ENCODE measurements around the gene RASL11B.

The RASL11B gene

DNA sequence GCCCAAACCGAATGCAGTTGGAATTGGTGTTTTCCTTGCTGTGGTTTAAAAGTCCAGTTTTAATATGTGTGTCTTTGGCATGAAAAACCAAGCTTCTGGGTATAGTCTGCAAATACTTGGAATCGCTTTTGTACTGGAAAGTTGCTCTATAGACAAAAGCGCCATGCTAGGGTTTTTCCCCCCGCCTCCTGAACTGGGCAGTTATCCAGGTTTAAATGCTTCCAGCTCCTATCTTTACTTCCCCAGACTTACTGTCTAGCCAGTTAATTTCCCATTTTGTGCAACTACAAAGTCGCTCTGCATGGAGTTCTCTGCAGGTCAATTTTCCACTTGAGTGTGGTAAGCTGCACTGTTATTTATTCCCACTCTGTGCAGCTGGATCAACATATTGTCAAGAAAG, 2.7 kb downstream of the RASL11B start:
- Histone ChIP-seq H3K9me3 (ENCODE audit: control insufficient read depth, low read length) (no peaks in the 10 kb centered on the region), H3K27me3 (replicated peaks; ENCODE audit: control insufficient read depth, insufficient read depth, low read length) (no peaks in the 10 kb centered on the region), H3K9ac (ENCODE audit: low read length) (peak overlapping the region; percentile 92), H3K36me3 (ENCODE audit: control insufficient read depth, insufficient read depth, low read length, severe bottlenecking) (peaks cover 28% of the 10 kb centered on the region), H3K4me3 (ENCODE audit: low read length) (peak overlapping the region; percentile 88), H3K4me1 (ENCODE audit: control insufficient read depth, insufficient read depth, low read length) (peaks cover 41% of the 10 kb centered on the region)
- DNase-seq (ENCODE audit: low read depth) = peak; percentile 66

DNA sequence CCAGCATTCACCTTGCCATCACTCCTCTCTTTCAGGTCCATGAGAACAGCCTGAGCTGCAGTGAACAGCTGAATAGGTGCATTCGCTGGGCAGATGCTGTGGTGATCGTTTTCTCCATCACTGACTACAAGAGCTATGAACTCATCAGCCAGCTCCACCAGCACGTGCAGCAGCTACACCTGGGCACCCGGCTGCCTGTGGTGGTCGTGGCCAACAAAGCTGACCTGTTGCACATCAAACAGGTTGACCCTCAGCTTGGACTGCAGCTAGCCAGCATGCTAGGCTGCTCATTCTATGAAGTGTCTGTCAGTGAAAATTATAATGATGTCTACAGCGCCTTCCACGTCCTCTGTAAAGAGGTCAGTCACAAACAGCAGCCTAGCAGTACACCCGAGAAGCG, 3.2 kb downstream of the RASL11B start:
- Histone ChIP-seq H3K27me3 (replicated peaks; ENCODE audit: control insufficient read depth, insufficient read depth, low read length) (no peaks in the 10 kb centered on the region), H3K4me1 (ENCODE audit: control insufficient read depth, insufficient read depth, low read length) (peaks cover 44% of the 10 kb centered on the region), H3K9ac (ENCODE audit: low read length) (no peak overlapping the region), H3K36me3 (ENCODE audit: control insufficient read depth, insufficient read depth, low read length, severe bottlenecking) (peaks cover 28% of the 10 kb centered on the region), H3K9me3 (ENCODE audit: control insufficient read depth, low read length) (no peaks in the 10 kb centered on the region), H3K4me3 (ENCODE audit: low read length) (peak overlapping the region; percentile 88)
- no peak for DNase-seq (ENCODE audit: low read depth)

GRCh38 chr4:52866734-52867133, 4.6 kb downstream of the RASL11B start:
- H3K36me3 ChIP-seq (ENCODE audit: control insufficient read depth, insufficient read depth, low read length, severe bottlenecking) = peaks cover 28% of the 10 kb centered on the region
- peaks cover 40% of the 10 kb centered on the region for H3K4me1 ChIP-seq (ENCODE audit: control insufficient read depth, insufficient read depth, low read length)
- H3K4me3 ChIP-seq (ENCODE audit: low read length) = no peak overlapping the region
- no peak for DNase-seq (ENCODE audit: low read depth)
- H3K27me3 ChIP-seq (replicated peaks; ENCODE audit: control insufficient read depth, insufficient read depth, low read length) = no peaks in the 10 kb centered on the region
- no peak overlapping the region for H3K9ac ChIP-seq (ENCODE audit: low read length)
- no peaks in the 10 kb centered on the region for H3K9me3 ChIP-seq (ENCODE audit: control insufficient read depth, low read length)

DNA sequence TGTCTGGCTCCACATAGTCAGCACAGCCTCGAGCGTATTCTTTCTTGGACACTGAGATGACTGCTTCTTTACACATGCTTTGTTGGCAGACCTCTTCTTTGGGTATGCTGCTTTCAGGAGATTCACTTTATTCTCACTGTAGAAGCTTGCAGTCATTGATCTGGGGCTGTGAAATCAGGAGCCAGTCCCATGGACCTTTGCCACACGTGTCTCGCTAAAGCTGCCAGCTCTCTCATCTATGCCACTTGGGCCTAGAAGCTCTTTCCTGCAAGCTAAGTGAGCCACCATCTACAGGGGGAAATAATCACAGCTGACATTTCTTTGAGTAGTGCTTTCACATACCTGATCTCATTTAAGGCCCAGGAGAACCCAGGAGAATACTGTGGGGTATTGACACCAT, 5.0 kb downstream of the RASL11B start:
- H3K9ac ChIP-seq (ENCODE audit: low read length) = no peak overlapping the region
- H3K4me3 ChIP-seq (ENCODE audit: low read length) = no peak overlapping the region
- no peaks in the 10 kb centered on the region for H3K9me3 ChIP-seq (ENCODE audit: control insufficient read depth, low read length)
- H3K27me3 ChIP-seq (replicated peaks; ENCODE audit: control insufficient read depth, insufficient read depth, low read length) = no peaks in the 10 kb centered on the region
- peaks cover 40% of the 10 kb centered on the region for H3K4me1 ChIP-seq (ENCODE audit: control insufficient read depth, insufficient read depth, low read length)
- DNase-seq (ENCODE audit: low read depth) = no peak
- peaks cover 28% of the 10 kb centered on the region for H3K36me3 ChIP-seq (ENCODE audit: control insufficient read depth, insufficient read depth, low read length, severe bottlenecking)

GRCh38 chr4:52868133-52868532, 6.0 kb downstream of the RASL11B start:
- DNase-seq (ENCODE audit: low read depth) = no peak
- H3K36me3 ChIP-seq (ENCODE audit: control insufficient read depth, insufficient read depth, low read length, severe bottlenecking) = peaks cover 34% of the 10 kb centered on the region
- no peak overlapping the region for H3K4me3 ChIP-seq (ENCODE audit: low read length)
- no peaks in the 10 kb centered on the region for H3K27me3 ChIP-seq (replicated peaks; ENCODE audit: control insufficient read depth, insufficient read depth, low read length)
- peaks cover 40% of the 10 kb centered on the region for H3K4me1 ChIP-seq (ENCODE audit: control insufficient read depth, insufficient read depth, low read length)
- H3K9ac ChIP-seq (ENCODE audit: low read length) = no peak overlapping the region
- no peaks in the 10 kb centered on the region for H3K9me3 ChIP-seq (ENCODE audit: control insufficient read depth, low read length)

- H3K27me3 ChIP-seq (replicated peaks; ENCODE audit: control insufficient read depth, insufficient read depth, low read length) = no peaks in the 10 kb centered on the region
- H3K9ac ChIP-seq (ENCODE audit: low read length) = peak overlapping the region; percentile 67
- peak overlapping the region; percentile 59 for H3K4me3 ChIP-seq (ENCODE audit: low read length)
- DNase-seq (ENCODE audit: low read depth) = peak; percentile 33
- H3K4me1 ChIP-seq (ENCODE audit: control insufficient read depth, insufficient read depth, low read length) = peaks cover 32% of the 10 kb centered on the region
- no peaks in the 10 kb centered on the region for H3K9me3 ChIP-seq (ENCODE audit: control insufficient read depth, low read length)
- H3K36me3 ChIP-seq (ENCODE audit: control insufficient read depth, insufficient read depth, low read length, severe bottlenecking) = peaks cover 32% of the 10 kb centered on the region
These were observed 7.1 kb downstream of the RASL11B start for GRCh38 chr4:52869196-52869595.

- H3K36me3 ChIP-seq (ENCODE audit: control insufficient read depth, insufficient read depth, low read length, severe bottlenecking) = peaks cover 27% of the 10 kb centered on the region
- H3K9me3 ChIP-seq (ENCODE audit: control insufficient read depth, low read length) = no peaks in the 10 kb centered on the region
- peaks cover 28% of the 10 kb centered on the region for H3K4me1 ChIP-seq (ENCODE audit: control insufficient read depth, insufficient read depth, low read length)
- peak overlapping the region; percentile 59 for H3K4me3 ChIP-seq (ENCODE audit: low read length)
- peak overlapping the region; percentile 67 for H3K9ac ChIP-seq (ENCODE audit: low read length)
- DNase-seq (ENCODE audit: low read depth) = no peak
- H3K27me3 ChIP-seq (replicated peaks; ENCODE audit: control insufficient read depth, insufficient read depth, low read length) = no peaks in the 10 kb centered on the region
These were observed 7.5 kb downstream of the RASL11B start for GRCh38 chr4:52869656-52870055.

GRCh38 chr4:52870225-52870624, 8.1 kb downstream of the RASL11B start:
- Histone ChIP-seq H3K27me3 (replicated peaks; ENCODE audit: control insufficient read depth, insufficient read depth, low read length) (no peaks in the 10 kb centered on the region), H3K9ac (ENCODE audit: low read length) (no peak overlapping the region)

GRCh38 chr4:52873191-52873590, 11.1 kb downstream of the RASL11B start:
- Histone ChIP-seq H3K9me3 (ENCODE audit: control insufficient read depth, low read length) (no peaks in the 10 kb centered on the region), H3K4me3 (ENCODE audit: low read length) (no peak overlapping the region), H3K36me3 (ENCODE audit: control insufficient read depth, insufficient read depth, low read length, severe bottlenecking) (peaks cover 5% of the 10 kb centered on the region), H3K27me3 (replicated peaks; ENCODE audit: control insufficient read depth, insufficient read depth, low read length) (no peaks in the 10 kb centered on the region), H3K4me1 (ENCODE audit: control insufficient read depth, insufficient read depth, low read length) (peaks cover 17% of the 10 kb centered on the region), H3K9ac (ENCODE audit: low read length) (no peak overlapping the region)
- DNase-seq (ENCODE audit: low read depth) = no peak

More at GRCh38 chr4:52870225-52870624, 8.1 kb downstream of the RASL11B start:
- Histone ChIP-seq H3K9me3 (ENCODE audit: control insufficient read depth, low read length) (no peaks in the 10 kb centered on the region), H3K4me3 (ENCODE audit: low read length) (no peak overlapping the region), H3K36me3 (ENCODE audit: control insufficient read depth, insufficient read depth, low read length, severe bottlenecking) (peaks cover 23% of the 10 kb centered on the region), H3K4me1 (ENCODE audit: control insufficient read depth, insufficient read depth, low read length) (peaks cover 22% of the 10 kb centered on the region)
- DNase-seq (ENCODE audit: low read depth) = no peak

DNA sequence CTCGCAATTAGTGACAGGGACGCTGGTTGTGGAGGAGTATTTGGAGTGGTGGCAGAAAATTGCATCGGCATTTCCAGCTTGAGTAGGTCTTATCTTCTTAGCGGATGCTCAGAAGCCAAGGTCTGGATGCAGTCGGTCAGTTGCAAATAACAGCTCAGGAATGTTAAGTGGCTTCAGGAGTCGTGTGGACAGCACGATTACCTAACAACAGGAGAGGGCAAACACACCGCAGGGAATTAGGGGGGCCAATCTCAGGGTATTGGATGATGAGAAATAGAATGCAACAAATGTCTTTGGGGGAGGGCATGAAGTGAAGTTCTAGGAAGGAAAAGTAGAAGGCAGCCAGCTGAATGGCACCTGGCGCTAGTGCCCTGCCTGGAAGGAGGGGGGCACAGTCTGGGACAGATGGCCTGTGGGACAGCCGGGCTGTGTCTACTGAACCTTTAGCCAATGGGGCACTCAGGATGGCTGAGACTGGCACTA, 11.8 kb downstream of the RASL11B start:
- Histone ChIP-seq H3K9me3 (ENCODE audit: control insufficient read depth, low read length) (no peaks in the 10 kb centered on the region), H3K4me1 (ENCODE audit: control insufficient read depth, insufficient read depth, low read length) (peaks cover 12% of the 10 kb centered on the region), H3K36me3 (ENCODE audit: control insufficient read depth, insufficient read depth, low read length, severe bottlenecking) (peaks cover 5% of the 10 kb centered on the region), H3K4me3 (ENCODE audit: low read length) (no peak overlapping the region), H3K27me3 (replicated peaks; ENCODE audit: control insufficient read depth, insufficient read depth, low read length) (no peaks in the 10 kb centered on the region), H3K9ac (ENCODE audit: low read length) (no peak overlapping the region)
- no peak for DNase-seq (ENCODE audit: low read depth)

GRCh38 chr4:52874948-52875347, 12.8 kb downstream of the RASL11B start:
- DNase-seq (ENCODE audit: low read depth) = no peak
- H3K4me1 ChIP-seq (ENCODE audit: control insufficient read depth, insufficient read depth, low read length) = peaks cover 2% of the 10 kb centered on the region
- H3K9ac ChIP-seq (ENCODE audit: low read length) = no peak overlapping the region
- H3K27me3 ChIP-seq (replicated peaks; ENCODE audit: control insufficient read depth, insufficient read depth, low read length) = no peaks in the 10 kb centered on the region
- H3K9me3 ChIP-seq (ENCODE audit: control insufficient read depth, low read length) = no peaks in the 10 kb centered on the region
- H3K4me3 ChIP-seq (ENCODE audit: low read length) = no peak overlapping the region
- H3K36me3 ChIP-seq (ENCODE audit: control insufficient read depth, insufficient read depth, low read length, severe bottlenecking) = peaks cover 5% of the 10 kb centered on the region

DNA sequence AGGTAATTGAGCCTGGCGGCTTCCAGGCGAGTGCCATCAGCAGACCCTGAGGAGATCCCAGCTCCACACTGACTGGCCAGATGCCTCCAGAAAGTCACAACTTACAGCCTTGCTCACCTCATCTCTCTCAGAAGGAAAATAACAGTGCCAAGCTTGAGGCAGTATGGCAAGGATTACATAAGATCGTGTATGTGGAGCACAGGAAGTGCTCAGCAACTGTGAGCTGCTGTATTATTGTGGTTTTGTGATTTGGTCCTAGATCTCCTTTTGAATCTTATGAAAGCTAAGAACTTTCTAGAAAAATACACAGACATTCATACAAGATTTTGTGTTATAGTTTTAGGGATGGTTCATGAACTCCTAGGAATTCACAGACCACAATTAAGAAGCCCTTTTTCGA, 14.0 kb downstream of the RASL11B start:
- DNase-seq (ENCODE audit: low read depth) = no peak
- peaks cover 9% of the 10 kb centered on the region for H3K36me3 ChIP-seq (ENCODE audit: control insufficient read depth, insufficient read depth, low read length, severe bottlenecking)
- no peaks in the 10 kb centered on the region for H3K4me1 ChIP-seq (ENCODE audit: control insufficient read depth, insufficient read depth, low read length)
- no peaks in the 10 kb centered on the region for H3K27me3 ChIP-seq (replicated peaks; ENCODE audit: control insufficient read depth, insufficient read depth, low read length)
- no peak overlapping the region for H3K4me3 ChIP-seq (ENCODE audit: low read length)
- H3K9ac ChIP-seq (ENCODE audit: low read length) = no peak overlapping the region
- H3K9me3 ChIP-seq (ENCODE audit: control insufficient read depth, low read length) = no peaks in the 10 kb centered on the region

All from adipocyte (in vitro differentiated cells).